NT2/D1 (cell line): ENCODE measurements around the gene SLC25A45.
"Not testable (repeated sequence)": the region's sequence is repeated elsewhere in the genome, so short reads cannot be mapped to it uniquely, and the experiment has no call there.

ENCODE experiments used
- DNase-seq: peaks from one replicate; pipeline ENCODE4 v3.0.0-alpha.2; 2011; ENCODE audit warnings: low read depth, low spot score
- H3K27me3 ChIP-seq: 2 replicates; pipeline ENCODE4 v1.6.0; 2011; ENCODE audit warnings: mild to moderate bottlenecking; ENCODE audit not compliant: insufficient read length, insufficient read depth
- H3K36me3 ChIP-seq: 2 replicates; pipeline ENCODE4 v1.6.1; 2011; ENCODE audit warnings: mild to moderate bottlenecking, low read length, mixed read lengths; ENCODE audit not compliant: insufficient read depth, insufficient read length
- H3K4me1 ChIP-seq: 2 replicates; pipeline ENCODE4 v1.5.1; 2011; ENCODE audit not compliant: insufficient read depth, insufficient read length
- H3K4me3 ChIP-seq: 2 replicates; pipeline ENCODE4 v1.5.1; 2011; ENCODE audit warnings: low read depth; ENCODE audit not compliant: insufficient read length
- H3K9ac ChIP-seq: 2 replicates; pipeline ENCODE4 v1.6.0; 2011; ENCODE audit warnings: low read depth; ENCODE audit not compliant: insufficient read length
- H3K9me3 ChIP-seq: 2 replicates; pipeline ENCODE4 v1.5.1; 2011; ENCODE audit warnings: mild to moderate bottlenecking, low read length; ENCODE audit not compliant: insufficient read depth
- SUZ12 ChIP-seq: IDR thresholded peaks from 2 replicates; pipeline ENCODE4 v1.6.1; 2011; ENCODE audit not compliant: insufficient read length, insufficient read depth; ENCODE audit errors: extremely low read depth
- YY1 ChIP-seq: IDR thresholded peaks from 2 replicates; pipeline ENCODE4 v1.6.1; 2011; ENCODE audit not compliant: insufficient read length, insufficient read depth
- ZNF274 ChIP-seq: IDR thresholded peaks from 2 replicates; pipeline ENCODE4 v1.6.1; 2011; ENCODE audit warnings: mild to moderate bottlenecking, low read depth, low read length

The SLC25A45 gene

GRCh38 chr11:65415499-65416340 is 33.3 kb upstream of the SLC25A45 start:
- Histone ChIP-seq H3K9ac (peak overlapping the region; percentile 81), H3K4me3 (no peak overlapping the region), H3K9me3 (no peaks in the 10 kb centered on the region), H3K27me3 (no peaks in the 10 kb centered on the region), H3K4me1 (peaks cover 34% of the 10 kb centered on the region), H3K36me3 (peaks cover 29% of the 10 kb centered on the region)
- DNase-seq, result no peak
- no peak for TF ChIP-seq YY1
- no peak for TF ChIP-seq ZNF274
- TF ChIP-seq SUZ12, result no peak

- H3K4me3 ChIP-seq, result no peak overlapping the region
- TF ChIP-seq YY1 (no peak), SUZ12 (no peak), ZNF274 (no peak)
- H3K4me1 ChIP-seq, result peaks cover 34% of the 10 kb centered on the region
- H3K9ac ChIP-seq, result peak overlapping the region; percentile 68
- H3K27me3 ChIP-seq, result no peaks in the 10 kb centered on the region
- H3K9me3 ChIP-seq, result no peaks in the 10 kb centered on the region
- no peak for DNase-seq
- peaks cover 32% of the 10 kb centered on the region for H3K36me3 ChIP-seq
These were observed 32.5 kb upstream of the SLC25A45 start for GRCh38 chr11:65414776-65415498.

GRCh38 chr11:65413077-65413664 is 30.7 kb upstream of the SLC25A45 start:
- not testable (repeated sequence) for H3K4me3 ChIP-seq, H3K9ac ChIP-seq, H3K27me3 ChIP-seq, DNase-seq, H3K9me3 ChIP-seq
- Histone ChIP-seq H3K36me3 (peaks cover 50% of the 10 kb centered on the region), H3K4me1 (peaks cover 26% of the 10 kb centered on the region)

GRCh38 chr11:65412271-65413076 is 30.0 kb upstream of the SLC25A45 start:
- Histone ChIP-seq H3K4me1 (peaks cover 20% of the 10 kb centered on the region), H3K9me3 (no peaks in the 10 kb centered on the region), H3K27me3 (no peaks in the 10 kb centered on the region), H3K4me3 (no peak overlapping the region), H3K36me3 (peaks cover 50% of the 10 kb centered on the region), H3K9ac (no peak overlapping the region)
- DNase-seq, result no peak
- TF ChIP-seq SUZ12, result no peak
- no peak for TF ChIP-seq YY1
- no peak for TF ChIP-seq ZNF274

GRCh38 chr11:65411681-65412070 is 29.2 kb upstream of the SLC25A45 start:
- Histone ChIP-seq H3K27me3 (no peaks in the 10 kb centered on the region), H3K4me1 (peaks cover 12% of the 10 kb centered on the region), H3K36me3 (peaks cover 50% of the 10 kb centered on the region), H3K4me3 (no peak overlapping the region), H3K9me3 (no peaks in the 10 kb centered on the region), H3K9ac (no peak overlapping the region)
- TF ChIP-seq ZNF274 (no peak), SUZ12 (no peak), YY1 (no peak)
- DNase-seq, result no peak

- TF ChIP-seq SUZ12 (no peak), YY1 (no peak), ZNF274 (no peak)
- Histone ChIP-seq H3K27me3 (no peaks in the 10 kb centered on the region), H3K4me3 (no peak overlapping the region), H3K36me3 (peaks cover 50% of the 10 kb centered on the region), H3K9ac (no peak overlapping the region), H3K4me1 (peaks cover 8% of the 10 kb centered on the region), H3K9me3 (no peaks in the 10 kb centered on the region)
- DNase-seq, result no peak
These were observed 28.7 kb upstream of the SLC25A45 start for GRCh38 chr11:65410936-65411680.
